Measurements from ENCODE around the gene CDIP1.

GRCh38 chr16:4495766-4496165 lies 42.8 kb downstream of the CDIP1 start:
- TF ChIP-seq CTCF (IDR thresholded peaks at IDR 0.05; ENCODE audit: low read length) (no peak), EZH2 (optimal IDR thresholded peaks at IDR 0.05; ENCODE audit: low read depth, low read length) (no peak), EZH2phosphoT487 (IDR thresholded peaks at IDR 0.05; ENCODE audit: low read length) (no peak)

Data from MM.1S (cell line).